ENCODE data around the gene LPAR1.

The LPAR1 gene

GRCh38 chr9:111005746-111006470 lies 32.4 kb downstream of the LPAR1 start:
- H2AFZ ChIP-seq (ENCODE audit: low read depth, low read length): no peak overlapping the region
- no peak overlapping the region for H3K4me3 ChIP-seq (ENCODE audit: low read length)

GRCh38 chr9:111004936-111005335 lies 33.3 kb downstream of the LPAR1 start:
- no peak overlapping the region for H2AFZ ChIP-seq (ENCODE audit: low read depth, low read length)
- H3K4me3 ChIP-seq (ENCODE audit: low read length): no peak overlapping the region
- no peaks in the 10 kb centered on the region for H3K27me3 ChIP-seq (ENCODE audit: insufficient read depth, low read length)
- no peaks in the 10 kb centered on the region for H3K4me1 ChIP-seq (ENCODE audit: insufficient read depth, low read length)
- no peaks in the 10 kb centered on the region for H3K9me3 ChIP-seq (ENCODE audit: low read length)
- H3K36me3 ChIP-seq (ENCODE audit: insufficient read depth, low read length): no peaks in the 10 kb centered on the region

More at GRCh38 chr9:111005746-111006470, 32.4 kb downstream of the LPAR1 start:
- Histone ChIP-seq H3K27me3 (ENCODE audit: insufficient read depth, low read length) (no peaks in the 10 kb centered on the region), H3K36me3 (ENCODE audit: insufficient read depth, low read length) (no peaks in the 10 kb centered on the region), H3K4me1 (ENCODE audit: insufficient read depth, low read length) (no peaks in the 10 kb centered on the region), H3K9me3 (ENCODE audit: low read length) (no peaks in the 10 kb centered on the region)

GRCh38 chr9:111003182-111003581 lies 35.1 kb downstream of the LPAR1 start:
- Histone ChIP-seq H3K27me3 (ENCODE audit: insufficient read depth, low read length) (no peaks in the 10 kb centered on the region), H3K36me3 (ENCODE audit: insufficient read depth, low read length) (no peaks in the 10 kb centered on the region), H2AFZ (ENCODE audit: low read depth, low read length) (no peak overlapping the region), H3K4me1 (ENCODE audit: insufficient read depth, low read length) (no peaks in the 10 kb centered on the region), H3K9me3 (ENCODE audit: low read length) (no peaks in the 10 kb centered on the region), H3K4me3 (ENCODE audit: low read length) (no peak overlapping the region)

GRCh38 chr9:111001526-111001925 lies 36.7 kb downstream of the LPAR1 start:
- no peak overlapping the region for H2AFZ ChIP-seq (ENCODE audit: low read depth, low read length)
- H3K27me3 ChIP-seq (ENCODE audit: insufficient read depth, low read length): no peaks in the 10 kb centered on the region
- no peak overlapping the region for H3K4me3 ChIP-seq (ENCODE audit: low read length)
- H3K36me3 ChIP-seq (ENCODE audit: insufficient read depth, low read length): no peaks in the 10 kb centered on the region
- H3K9me3 ChIP-seq (ENCODE audit: low read length): no peaks in the 10 kb centered on the region
- no peaks in the 10 kb centered on the region for H3K4me1 ChIP-seq (ENCODE audit: insufficient read depth, low read length)

GRCh38 chr9:111000202-111000601 lies 38.1 kb downstream of the LPAR1 start:
- Histone ChIP-seq H3K27me3 (ENCODE audit: insufficient read depth, low read length) (no peaks in the 10 kb centered on the region), H3K36me3 (ENCODE audit: insufficient read depth, low read length) (no peaks in the 10 kb centered on the region), H3K4me1 (ENCODE audit: insufficient read depth, low read length) (peaks cover 3% of the 10 kb centered on the region), H3K9me3 (ENCODE audit: low read length) (no peaks in the 10 kb centered on the region), H2AFZ (ENCODE audit: low read depth, low read length) (no peak overlapping the region), H3K4me3 (ENCODE audit: low read length) (no peak overlapping the region)

GRCh38 chr9:110999379-110999778 lies 38.9 kb downstream of the LPAR1 start:
- Histone ChIP-seq H3K36me3 (ENCODE audit: insufficient read depth, low read length) (no peaks in the 10 kb centered on the region), H3K9me3 (ENCODE audit: low read length) (no peaks in the 10 kb centered on the region), H2AFZ (ENCODE audit: low read depth, low read length) (no peak overlapping the region), H3K4me3 (ENCODE audit: low read length) (no peak overlapping the region), H3K4me1 (ENCODE audit: insufficient read depth, low read length) (peaks cover 8% of the 10 kb centered on the region), H3K27me3 (ENCODE audit: insufficient read depth, low read length) (no peaks in the 10 kb centered on the region)

- H3K36me3 ChIP-seq (ENCODE audit: insufficient read depth, low read length): no peaks in the 10 kb centered on the region
Observed at GRCh38 chr9:110997847-110998246, 40.4 kb downstream of the LPAR1 start.

GRCh38 chr9:110996436-110997220 lies 41.6 kb downstream of the LPAR1 start:
- Histone ChIP-seq H3K36me3 (ENCODE audit: insufficient read depth, low read length) (no peaks in the 10 kb centered on the region), H3K4me3 (ENCODE audit: low read length) (no peak overlapping the region), H3K27me3 (ENCODE audit: insufficient read depth, low read length) (no peaks in the 10 kb centered on the region), H3K9me3 (ENCODE audit: low read length) (no peaks in the 10 kb centered on the region), H2AFZ (ENCODE audit: low read depth, low read length) (no peak overlapping the region), H3K4me1 (ENCODE audit: insufficient read depth, low read length) (peaks cover 8% of the 10 kb centered on the region)

More at GRCh38 chr9:110997847-110998246, 40.4 kb downstream of the LPAR1 start:
- Histone ChIP-seq H3K4me3 (ENCODE audit: low read length) (no peak overlapping the region), H3K4me1 (ENCODE audit: insufficient read depth, low read length) (peaks cover 8% of the 10 kb centered on the region), H3K27me3 (ENCODE audit: insufficient read depth, low read length) (no peaks in the 10 kb centered on the region), H2AFZ (ENCODE audit: low read depth, low read length) (no peak overlapping the region), H3K9me3 (ENCODE audit: low read length) (no peaks in the 10 kb centered on the region)

GRCh38 chr9:110995420-110996340 lies 42.6 kb downstream of the LPAR1 start:
- Histone ChIP-seq H3K36me3 (ENCODE audit: insufficient read depth, low read length) (no peaks in the 10 kb centered on the region), H3K4me1 (ENCODE audit: insufficient read depth, low read length) (peaks cover 16% of the 10 kb centered on the region), H3K27me3 (ENCODE audit: insufficient read depth, low read length) (no peaks in the 10 kb centered on the region), H3K4me3 (ENCODE audit: low read length) (no peak overlapping the region), H3K9me3 (ENCODE audit: low read length) (no peaks in the 10 kb centered on the region), H2AFZ (ENCODE audit: low read depth, low read length) (no peak overlapping the region)

- Histone ChIP-seq H3K36me3 (ENCODE audit: insufficient read depth, low read length) (no peaks in the 10 kb centered on the region), H3K27me3 (ENCODE audit: insufficient read depth, low read length) (no peaks in the 10 kb centered on the region), H3K9me3 (ENCODE audit: low read length) (no peaks in the 10 kb centered on the region), H2AFZ (ENCODE audit: low read depth, low read length) (no peak overlapping the region), H3K4me1 (ENCODE audit: insufficient read depth, low read length) (peaks cover 17% of the 10 kb centered on the region), H3K4me3 (ENCODE audit: low read length) (no peak overlapping the region)
Observed at GRCh38 chr9:110994771-110995241, 43.5 kb downstream of the LPAR1 start.

- Histone ChIP-seq H3K4me3 (ENCODE audit: low read length) (no peak overlapping the region), H3K27me3 (ENCODE audit: insufficient read depth, low read length) (no peaks in the 10 kb centered on the region), H3K9me3 (ENCODE audit: low read length) (no peaks in the 10 kb centered on the region), H3K36me3 (ENCODE audit: insufficient read depth, low read length) (no peaks in the 10 kb centered on the region), H3K4me1 (ENCODE audit: insufficient read depth, low read length) (peaks cover 16% of the 10 kb centered on the region), H2AFZ (ENCODE audit: low read depth, low read length) (no peak overlapping the region)
Observed at GRCh38 chr9:110990481-110990880, 47.8 kb downstream of the LPAR1 start.

GRCh38 chr9:110986529-110986928 lies 51.7 kb downstream of the LPAR1 start:
- Histone ChIP-seq H3K4me3 (ENCODE audit: low read length) (no peak overlapping the region), H3K4me1 (ENCODE audit: insufficient read depth, low read length) (peaks cover 9% of the 10 kb centered on the region), H3K9me3 (ENCODE audit: low read length) (no peaks in the 10 kb centered on the region), H3K27me3 (ENCODE audit: insufficient read depth, low read length) (no peaks in the 10 kb centered on the region), H3K36me3 (ENCODE audit: insufficient read depth, low read length) (no peaks in the 10 kb centered on the region), H2AFZ (ENCODE audit: low read depth, low read length) (no peak overlapping the region)
